NCI-H1694 (cell line): ENCODE data around the gene EXD2.
"Not testable (repeated sequence)": the region's sequence is repeated elsewhere in the genome, so short reads cannot be mapped to it uniquely, and the experiment has no call there.

Experiments
- DNase-seq: peaks from one replicate; lab custom pipeline; 2025; lab: John Stamatoyannopoulos, UW

Gene EXD2

DNA sequence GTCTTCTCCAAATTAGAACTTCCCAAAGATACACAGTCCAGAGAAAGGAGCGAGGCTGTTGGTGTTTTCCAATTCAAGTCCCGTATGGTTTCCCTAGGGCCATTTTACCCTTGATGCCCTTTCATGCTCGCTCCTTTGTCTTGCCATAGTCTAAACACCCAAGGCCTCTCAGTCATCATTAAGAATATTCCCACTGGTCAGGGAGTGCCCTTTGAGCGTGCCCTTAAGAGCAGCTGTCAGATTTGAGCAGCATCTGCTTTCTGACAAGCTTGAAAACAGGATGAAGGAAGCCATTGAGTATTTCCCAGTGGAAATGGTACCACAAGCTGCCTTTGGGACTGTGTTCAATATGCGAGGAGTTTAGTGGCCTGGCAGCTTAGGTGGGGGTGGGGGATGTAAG, 58.3 kb downstream of the EXD2 start:
- DNase-seq = no peak

DNA sequence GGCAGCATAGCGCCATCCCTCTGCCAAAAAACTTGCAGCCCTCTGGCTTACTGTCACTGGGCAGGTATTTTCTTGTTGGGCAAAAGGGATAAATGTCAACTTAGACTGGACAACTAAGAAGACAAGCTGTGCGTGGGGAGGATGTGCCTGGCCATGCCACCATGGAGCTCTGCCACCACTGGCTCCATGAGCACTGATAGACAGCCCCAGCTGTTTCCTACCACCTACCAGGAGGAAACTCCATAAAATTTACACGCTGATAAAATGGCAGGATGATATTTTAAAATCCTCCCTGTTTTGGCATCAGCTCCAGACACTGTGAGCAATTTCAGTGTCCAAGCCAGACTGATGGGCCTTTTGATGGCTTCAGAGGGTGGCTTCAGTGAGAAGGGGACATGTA, 61.6 kb downstream of the EXD2 start:
- DNase-seq = no peak

DNA sequence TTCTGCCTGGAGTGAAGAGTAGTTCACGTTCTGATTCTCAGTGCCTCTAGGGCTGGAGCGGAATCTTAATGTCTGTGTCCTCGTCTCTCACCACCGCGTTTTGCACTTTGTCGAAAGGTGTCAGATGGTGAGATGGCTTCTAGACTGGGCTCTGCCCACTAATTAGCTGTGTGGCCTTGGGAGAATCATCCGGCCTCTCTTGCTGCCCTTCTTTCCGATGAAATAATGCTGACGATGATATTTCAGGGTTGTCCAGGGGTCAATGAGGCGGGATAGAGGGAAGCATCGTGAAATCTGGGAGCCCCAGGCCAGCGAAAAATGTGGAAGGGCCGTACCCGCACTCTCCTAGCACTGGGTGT, 67.8 kb downstream of the EXD2 start:
- DNase-seq = no peak

DNA sequence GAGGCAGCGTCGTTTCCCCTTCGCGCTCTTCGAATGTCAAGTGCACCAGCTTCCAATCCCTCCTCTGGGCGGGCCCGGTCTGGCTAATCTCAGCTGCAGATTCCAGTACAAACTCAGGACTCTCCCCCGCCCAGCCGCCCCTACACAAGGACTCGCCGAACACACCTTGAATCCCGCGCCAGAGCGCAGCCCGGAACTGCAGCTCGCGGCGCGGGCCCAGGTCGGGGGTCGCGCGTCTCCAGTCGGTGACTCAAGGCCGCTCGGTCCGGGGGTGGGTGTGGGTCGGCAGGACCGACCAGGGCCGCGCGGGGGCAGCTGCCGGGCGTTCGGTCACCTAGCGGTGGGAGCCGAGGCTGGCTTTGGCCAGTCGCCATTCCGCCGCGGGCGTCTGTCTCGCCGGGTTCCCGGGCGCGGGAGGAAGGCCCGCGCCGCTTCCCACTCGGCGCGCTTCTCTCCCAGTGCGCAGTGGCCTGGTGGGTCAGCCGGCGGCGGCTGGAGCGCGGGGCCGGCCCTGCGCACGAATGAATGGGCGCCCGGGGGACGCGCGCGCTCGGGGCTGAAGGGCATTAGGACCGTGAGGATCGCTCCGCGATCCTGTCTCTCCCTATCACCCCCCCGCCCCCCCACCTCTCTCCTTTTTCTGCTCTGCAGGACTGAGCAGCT, 68.4 kb downstream of the EXD2 start, which contains the start of gene GALNT16:
Gene GALNT16 (plus strand): TSS at position 632 of the 663 bp plus-strand sequence. CDS start 133 bp downstream, outside the sequence.
- DNase-seq = no peak

DNA sequence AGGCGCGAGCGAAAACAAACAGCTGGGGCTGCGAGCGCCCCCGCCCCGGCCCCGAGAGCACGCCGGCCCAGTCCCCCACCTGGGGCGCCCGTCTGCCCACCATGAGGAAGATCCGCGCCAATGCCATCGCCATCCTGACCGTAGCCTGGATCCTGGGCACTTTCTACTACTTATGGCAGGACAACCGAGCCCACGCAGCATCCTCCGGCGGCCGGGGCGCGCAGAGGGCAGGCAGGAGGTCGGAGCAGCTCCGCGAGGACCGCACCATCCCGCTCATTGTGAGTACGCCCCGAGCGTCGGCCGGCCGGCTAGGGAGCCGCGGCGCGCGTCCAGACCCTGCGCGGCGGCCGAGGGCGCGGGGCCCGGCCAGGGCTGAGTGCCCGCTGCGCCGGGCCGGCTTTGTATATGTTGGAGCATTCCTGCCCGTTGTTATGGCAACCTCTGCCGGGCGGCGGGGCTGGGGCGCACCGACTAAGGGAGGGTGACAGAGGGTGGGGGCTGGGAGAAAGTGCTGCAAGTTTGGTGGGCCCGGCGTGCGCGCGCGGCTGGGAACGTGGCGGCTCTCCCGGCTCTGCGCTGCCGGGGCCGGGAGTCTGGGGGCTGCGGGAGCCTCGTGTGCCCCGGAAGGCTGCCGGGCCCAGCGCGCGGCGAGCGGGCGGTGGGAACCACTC, 69.0 kb downstream of the EXD2 start:
- DNase-seq = no peak

DNA sequence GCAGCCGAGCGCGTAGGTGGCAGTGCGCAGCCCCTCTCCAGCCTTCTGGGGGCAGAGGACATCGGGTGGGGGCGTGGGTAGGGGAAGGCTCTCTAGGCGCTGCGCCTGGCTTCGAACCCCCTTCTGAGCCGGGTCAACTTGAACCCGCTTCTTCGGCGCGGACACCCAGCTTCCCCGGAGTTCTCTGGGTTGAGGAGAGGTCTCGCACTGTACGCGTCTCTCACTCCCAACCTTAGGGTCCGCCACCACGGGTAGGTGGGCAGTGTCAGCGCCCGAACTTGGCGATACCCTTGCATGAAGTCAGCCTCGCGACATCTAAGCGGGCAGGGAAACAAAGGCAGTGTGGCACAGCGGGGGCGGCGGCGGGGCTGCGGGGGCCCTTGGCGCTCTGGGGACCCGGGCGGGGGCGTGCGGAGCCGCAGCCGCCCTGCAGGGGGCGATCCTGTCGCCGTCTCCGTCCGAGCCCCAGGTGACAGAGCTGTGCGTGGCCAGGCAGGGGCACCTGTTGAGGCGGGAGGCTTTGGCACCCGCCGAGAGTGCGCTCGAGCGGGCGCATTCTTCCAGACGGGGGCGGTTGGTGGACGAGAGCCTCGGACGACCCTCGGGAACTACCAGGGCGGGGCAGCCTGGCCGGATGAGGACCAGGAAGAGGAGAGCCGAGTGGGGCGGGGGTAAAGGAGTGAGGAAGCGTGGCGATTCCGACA, 69.7 kb downstream of the EXD2 start:
- peak; percentile 28 for DNase-seq

DNA sequence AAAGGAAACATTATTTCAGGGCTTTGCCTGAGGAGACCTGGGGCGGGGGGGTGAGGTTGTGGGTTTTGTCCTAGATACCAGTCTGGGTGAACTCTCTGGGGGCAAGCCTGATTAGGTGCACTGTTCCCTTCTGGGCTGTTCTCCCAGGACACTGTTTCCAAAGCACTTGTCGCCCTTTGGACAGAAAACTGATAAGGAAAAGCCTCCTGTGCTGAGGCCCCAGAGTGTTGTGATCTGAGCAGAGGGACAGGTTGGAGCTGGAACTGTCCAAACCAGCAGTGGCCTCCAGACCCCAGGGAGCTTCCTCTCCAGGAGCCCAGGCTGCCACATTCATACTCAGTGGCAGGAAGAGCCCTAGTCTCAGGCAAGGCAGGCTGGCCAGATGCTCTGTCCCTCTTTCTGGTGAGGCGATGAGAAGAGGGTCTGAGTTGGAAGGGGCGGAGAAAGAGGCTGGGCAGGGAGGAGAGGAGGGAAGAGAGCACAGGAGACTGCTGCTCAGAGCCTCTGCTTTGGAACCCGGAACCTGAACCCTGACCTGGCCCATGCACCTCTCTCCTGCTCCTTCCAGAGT, 70.5 kb downstream of the EXD2 start:
- DNase-seq = no peak

DNA sequence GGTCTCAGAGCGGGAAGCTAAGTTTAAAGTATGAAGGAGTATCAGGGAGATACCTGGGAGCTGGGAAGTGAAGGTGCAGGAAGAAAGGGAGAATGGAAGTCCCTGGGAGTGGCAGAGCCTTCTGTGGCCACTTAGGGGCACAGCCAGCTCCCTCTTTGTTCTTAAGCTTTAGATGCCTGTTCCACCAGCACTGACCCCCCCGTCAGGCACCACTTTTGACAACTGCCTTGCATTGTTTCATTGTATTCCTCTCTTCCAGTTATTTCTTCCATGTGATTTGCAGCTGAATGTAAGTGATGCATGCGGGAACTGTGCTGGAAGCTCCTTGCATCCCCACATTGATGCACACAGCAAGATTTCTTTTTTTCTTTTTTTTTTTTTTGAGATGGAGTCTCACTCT, 71.2 kb downstream of the EXD2 start:
- no peak for DNase-seq

DNA sequence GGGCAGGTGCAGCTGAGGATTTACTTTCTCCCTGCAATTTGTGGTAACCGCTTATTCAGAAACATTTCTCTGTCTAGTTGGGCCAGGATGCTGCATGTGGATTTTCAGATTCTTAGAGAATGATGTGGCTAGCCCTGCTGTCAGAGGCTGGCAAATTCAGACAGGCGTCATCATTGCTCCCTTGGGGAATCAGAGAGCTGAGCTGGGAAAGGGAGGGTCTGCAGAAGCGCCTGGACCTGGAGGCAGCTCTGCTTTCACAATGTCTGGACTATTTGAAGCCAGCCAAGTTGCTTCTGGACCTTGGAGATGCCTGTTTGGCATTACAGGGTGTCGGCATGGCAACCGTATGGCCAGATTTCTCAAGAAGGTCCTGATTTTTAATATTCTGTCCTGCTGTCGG, 72.1 kb downstream of the EXD2 start:
- DNase-seq = peak; percentile 90

DNA sequence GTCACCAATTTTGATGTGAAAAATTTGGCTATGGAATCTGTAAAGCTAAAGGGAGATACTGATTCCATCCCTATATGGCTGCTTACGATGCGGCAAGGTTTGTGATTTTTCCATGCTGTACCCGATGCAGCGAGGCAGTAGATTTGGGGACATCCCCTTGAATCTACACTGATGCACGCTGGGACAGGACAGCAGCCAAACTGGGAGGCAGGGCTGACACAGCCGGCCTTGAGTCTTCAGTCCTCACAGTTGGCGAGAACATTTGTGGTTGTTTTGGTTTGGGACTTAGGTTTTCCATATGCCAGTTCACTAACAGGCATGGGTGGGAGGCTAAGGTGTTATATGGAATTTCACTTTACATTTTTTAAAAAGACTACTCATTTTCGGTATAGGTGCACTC, 72.5 kb downstream of the EXD2 start:
- no peak for DNase-seq

DNA sequence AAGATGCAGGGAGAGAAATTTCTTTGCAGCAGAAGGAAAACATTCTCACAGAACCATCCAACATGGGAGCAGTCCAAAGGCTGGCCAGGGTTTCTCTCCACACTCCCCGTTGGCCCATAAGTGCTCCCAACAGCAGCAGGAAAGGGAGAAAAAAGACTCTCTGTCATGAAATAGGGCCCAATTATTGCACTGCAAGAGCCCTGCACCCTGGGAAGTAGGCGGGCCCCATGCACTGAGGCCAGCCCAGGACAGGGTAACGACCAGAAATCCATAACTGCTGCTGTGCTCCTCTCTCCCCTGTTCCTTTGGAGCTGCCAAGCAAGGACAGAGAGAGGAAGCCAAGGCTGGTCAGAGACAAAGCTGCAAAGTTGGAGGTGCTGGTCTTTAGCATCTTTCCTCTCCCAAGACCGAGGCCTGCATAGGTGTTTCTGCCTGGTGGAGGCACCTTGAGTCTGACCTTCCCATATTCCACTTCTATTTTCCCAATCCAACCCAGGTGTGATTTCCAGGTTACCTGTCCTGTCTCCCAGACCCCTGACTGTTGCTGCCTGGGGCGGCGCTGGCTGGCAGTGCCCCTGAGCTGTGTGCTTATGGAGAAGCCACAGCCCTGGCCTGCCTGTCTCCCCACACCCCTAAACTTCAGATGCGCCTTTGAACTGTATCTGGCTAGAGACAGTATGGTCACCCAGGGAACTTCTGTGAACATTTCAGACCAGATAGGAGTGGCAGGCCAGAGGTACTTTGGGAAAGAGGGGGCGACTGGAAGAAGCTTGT, 75.5 kb downstream of the EXD2 start:
- DNase-seq = no peak

DNA sequence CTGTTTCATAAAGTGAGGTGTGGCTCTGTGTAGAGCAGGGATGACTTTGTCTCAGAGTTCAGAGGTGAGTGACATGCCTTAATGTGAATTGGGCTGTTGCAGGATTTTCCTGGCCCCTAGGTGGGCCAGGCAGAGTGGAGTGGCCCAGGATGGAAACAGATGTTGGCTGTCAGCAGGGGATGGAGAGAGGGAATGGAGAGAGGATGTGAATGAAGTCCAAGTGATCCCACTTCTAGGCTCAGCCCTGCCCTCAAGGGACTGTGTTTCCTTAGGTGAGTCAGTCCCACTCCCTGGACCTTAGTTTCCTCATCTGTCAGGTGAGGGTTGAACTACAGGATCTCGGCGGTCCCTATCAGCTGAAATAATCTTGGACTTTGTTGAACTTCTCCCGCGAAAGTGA, 76.2 kb downstream of the EXD2 start:
- no peak for DNase-seq

DNA sequence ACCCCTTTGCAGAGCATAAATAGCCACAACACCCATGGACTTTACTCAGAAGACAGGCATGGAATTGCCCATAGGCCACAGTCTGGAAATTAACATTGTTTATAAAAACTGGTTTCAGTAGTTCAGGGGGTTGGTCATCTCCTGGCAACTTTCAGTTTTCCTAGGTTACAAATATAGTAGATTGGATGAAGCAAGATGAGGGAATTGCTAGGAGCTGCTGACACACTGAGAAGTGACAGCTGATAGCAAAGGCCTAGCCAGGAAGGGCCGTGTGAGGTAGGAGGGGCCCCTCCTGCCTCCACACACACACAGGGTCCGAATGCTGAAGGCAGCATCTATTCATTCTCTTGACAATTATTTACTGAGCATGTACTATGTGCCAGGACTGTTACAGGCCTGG, 76.9 kb downstream of the EXD2 start:
- DNase-seq = no peak

DNA sequence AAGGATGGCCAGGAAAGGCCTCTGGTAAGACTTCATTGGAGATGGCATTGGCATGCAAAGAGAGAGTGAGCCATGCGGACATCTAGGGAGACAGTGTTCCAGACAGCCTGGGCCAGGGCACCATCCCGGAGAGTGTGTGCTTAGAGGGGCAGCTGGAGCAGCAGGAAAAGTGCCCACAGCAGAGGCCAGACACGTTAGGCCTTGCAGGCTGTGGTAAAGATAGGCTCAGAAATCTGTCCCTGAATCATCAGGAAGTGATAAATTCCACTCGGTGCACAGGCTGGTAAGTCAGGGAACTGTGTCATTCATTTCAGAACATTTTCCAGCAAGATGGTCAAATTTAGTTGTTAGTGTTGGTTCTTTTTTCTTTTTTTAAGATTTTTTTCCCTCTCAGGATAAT, 77.5 kb downstream of the EXD2 start:
- no peak for DNase-seq

DNA sequence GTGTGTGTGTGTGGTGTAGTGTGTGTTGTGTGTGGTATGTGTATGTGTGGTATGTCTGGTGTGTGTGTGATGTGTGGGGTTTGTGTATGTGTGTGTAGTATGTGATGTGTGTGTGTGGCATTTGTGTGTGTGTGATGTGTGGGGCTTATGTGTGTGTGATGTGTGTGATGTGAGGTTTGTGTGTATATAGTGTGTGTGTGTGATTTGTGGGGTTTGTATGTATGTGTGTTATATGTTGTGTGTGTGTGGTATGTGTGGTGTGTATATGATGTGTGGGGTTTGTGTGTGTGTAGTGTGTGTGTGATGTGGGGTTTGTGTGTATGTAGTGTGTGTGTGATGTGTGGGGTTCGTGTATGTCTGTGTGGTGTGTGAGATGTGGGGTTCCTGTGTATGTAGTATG, 78.1 kb downstream of the EXD2 start:
- no peak for DNase-seq

DNA sequence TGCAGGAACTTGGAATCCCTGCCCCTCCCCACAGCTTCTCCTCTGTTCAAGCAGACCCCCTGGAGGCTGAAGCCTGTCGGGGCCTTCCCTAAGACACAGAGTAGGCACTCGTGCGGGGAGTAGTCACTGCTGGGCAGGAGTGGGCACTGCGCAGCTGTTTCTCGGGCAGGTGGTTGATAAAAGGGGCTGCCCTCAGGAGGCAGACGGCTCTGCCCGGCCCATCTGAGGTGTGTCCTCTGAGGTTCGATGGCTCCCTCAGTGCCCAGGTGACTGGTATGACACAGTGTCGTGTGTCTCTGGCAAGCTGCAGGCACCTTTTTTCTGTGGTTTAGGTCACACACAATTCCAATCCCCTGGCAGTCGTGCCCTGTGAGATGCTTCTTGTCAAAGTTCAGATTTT, 78.8 kb downstream of the EXD2 start:
- no peak for DNase-seq

DNA sequence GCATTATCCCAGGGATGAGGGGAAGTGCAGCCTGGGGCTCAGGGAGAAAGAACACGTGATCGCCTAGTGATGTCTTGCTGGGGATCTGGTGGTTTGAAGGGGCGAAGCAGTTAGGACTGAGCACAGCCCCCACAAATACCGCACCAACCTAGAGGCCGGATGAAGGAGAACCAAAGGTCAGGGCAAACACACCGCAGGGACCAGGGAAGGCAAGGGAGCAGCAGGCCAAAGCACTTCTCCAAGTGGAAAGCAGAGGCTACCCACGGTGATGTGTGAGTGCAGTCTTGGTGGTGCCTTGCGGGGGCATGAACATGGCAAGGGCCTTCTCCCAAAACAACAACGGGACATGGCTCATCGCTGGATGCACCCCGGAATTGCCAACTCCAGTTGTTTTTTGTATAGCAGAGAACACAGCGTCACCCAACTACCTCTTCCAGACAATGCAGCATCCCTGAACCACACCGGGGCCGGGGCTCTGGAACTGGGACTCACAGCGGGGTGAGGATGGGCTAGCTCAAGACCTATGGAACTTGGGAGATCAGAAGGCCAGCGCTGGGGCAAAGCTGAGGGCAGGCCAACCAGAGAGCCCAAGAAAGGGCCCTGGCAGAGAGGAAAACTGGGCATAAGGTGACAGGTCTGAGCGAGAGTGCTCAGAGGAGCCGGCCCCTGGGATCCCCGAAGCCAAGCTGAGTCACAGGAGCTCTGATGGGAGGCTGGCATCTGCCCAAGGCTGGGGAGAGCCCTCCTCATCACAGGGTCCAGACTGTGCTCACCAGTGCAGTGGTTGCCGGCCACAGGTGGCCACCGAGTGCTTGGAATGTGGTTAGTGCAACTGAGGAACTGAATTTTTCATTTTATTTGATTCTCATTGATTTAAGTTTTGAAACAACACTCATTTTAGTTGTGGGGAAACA, 79.8 kb downstream of the EXD2 start:
- no peak for DNase-seq

DNA sequence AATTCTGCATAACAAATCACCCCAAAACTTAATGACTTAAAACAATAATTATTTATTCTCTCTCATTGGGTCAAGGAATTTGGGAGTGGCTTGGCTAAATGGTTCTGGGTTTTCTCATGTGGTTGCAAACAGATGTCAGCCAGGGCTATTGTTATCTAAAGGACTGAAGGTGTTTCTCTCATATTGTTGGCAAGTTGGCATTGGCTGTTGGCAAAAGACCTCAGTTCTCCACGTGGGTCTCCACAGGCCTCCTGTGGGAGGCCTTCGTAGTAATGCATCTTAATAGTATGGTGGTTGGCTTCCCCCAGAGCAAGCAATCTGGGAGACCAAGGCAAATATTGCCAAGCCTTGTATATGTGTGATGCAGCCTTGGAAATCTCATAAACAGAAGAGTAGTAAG, 83.0 kb downstream of the EXD2 start:
- no peak for DNase-seq

DNA sequence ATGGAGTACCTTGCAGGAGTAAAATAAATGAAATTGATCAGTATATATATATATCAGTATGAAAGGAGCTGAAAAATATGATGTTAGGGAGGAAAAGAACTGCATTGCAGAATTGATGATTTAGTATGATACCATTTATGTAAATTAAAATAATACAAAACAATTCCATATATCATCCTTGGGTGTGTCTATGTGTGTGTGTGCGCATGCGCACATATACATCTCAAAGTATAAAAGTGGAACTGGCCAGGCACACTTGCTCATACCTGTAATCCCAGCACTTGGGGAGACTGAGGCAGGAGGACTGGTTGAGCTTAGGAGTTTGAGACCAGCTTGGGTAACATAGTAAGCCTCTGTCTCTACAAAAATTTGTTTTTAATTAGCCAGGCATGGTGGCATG, 84.0 kb downstream of the EXD2 start:
- DNase-seq = no peak

DNA sequence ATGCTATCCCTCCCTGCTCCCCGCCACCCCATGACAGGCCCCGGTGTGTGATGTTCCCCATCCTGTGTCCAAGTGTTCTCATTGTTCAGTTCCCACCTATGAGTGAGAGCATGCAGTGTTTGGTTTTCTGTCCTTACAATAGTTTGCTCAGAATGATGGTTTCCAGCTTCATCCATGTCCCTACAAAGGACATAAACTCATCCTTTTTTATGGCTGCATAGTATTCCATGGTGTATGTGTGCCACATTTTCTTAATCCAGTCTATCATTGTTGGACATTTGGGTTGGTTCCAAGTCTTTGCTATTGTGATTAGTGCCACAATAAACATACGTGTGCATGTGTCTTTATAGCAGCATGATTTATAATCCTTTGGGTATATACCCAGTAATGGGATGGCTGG, 86.1 kb downstream of the EXD2 start:
- not testable (repeated sequence) for DNase-seq

DNA sequence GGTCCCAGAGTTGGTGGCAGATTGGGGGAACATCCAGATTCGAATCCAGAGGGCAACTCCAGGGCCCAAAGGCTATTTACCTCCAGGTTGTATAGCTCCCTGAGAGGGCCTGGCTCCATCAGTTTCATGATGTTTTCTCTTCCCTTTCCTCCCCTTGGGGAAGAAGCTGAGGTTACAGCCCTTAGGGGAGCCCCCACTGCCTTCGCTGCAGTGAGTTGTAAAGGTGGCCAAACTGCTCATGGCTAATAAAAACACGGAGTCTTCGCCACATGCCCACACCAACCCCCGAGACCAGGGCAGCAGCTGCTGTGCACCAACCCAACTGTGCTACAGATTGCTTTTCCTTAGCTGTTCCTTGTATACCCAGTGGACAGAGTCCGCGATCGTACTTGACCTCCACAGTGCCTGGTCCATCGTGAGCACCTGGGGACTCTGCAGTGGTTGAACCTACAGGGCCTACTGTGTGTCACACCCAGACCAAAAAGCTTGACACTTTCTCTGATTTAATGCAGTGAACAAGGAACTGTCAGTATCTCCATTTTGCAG, 89.5 kb downstream of the EXD2 start:
- DNase-seq = no peak
